NCI-H2227 (cell line): ENCODE results near the gene PLEKHM1.
"Not testable (repeated sequence)": the region's sequence is repeated elsewhere in the genome, so short reads cannot be mapped to it uniquely, and the experiment has no call there.

Experiments
- DNase-seq: peaks from one replicate; lab custom pipeline; 2025; ENCODE audit not compliant: unreplicated experiment; lab: John Stamatoyannopoulos, UW

The PLEKHM1 gene

DNA sequence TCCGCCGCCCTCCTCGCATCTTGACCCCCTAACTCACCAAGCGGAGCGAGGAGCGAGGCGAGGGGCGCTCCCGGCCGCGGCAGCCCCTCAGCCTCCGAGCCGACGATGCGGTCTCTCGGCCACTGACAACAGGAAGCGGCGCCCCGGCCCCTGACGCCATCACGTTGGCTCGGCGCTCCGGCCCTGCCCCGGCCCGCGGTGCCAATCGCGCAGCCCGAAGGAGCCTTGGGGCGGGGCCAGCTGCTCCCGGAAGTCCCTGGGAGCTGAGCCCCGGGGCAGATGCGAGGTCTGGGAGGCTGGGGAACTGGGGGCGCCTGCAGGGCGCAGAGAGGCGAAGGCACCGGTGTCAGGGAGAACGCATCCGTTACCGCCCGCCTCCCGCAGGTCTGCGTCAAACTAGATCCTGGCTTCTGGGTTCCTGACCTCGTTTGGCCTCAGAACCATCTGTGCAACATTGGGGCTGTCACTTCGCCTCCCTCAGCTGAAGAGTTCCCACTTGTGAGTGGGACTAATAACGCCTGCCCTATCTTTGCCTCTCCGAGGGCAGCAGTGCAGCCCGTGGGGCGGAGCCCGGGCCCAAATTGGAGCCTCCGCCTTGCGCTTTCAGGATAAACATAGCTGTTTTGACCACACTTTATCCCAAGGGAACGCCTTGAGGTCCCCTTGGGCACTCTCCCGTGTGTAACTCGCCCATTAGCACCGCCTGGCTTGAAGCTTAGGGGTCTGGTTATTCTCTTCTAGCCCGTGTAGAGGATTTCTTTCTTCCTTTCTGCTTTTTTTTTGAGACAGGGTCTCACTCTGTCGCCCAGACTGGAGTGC lies at the start of gene PLEKHM1:
Gene PLEKHM1, minus strand, starts transcription at position 107 of the 819 bp plus-strand sequence. CDS start 8,237 bp downstream, outside the sequence.
- DNase-seq: peak; percentile 84

DNA sequence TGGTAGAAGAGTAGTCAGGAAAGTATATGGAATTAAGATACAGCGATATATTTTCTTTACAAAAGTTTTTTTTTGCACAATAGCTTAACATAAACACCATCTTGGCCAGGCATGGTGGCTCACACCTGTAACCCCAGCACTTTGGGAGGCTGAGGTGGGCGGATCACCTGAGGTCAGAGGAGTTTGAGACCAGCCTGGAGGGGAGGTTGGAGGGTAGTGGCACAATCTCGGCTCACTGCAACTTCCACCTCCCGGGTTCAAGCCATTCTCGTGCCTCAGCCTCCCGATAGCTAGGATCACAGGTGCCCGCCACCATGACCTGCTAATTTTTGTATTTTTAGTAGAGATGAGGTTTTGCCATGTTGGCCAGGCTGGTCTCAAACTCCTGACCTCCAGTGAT lies 47.6 kb upstream of the PLEKHM1 start:
- DNase-seq: not testable (repeated sequence)

DNA sequence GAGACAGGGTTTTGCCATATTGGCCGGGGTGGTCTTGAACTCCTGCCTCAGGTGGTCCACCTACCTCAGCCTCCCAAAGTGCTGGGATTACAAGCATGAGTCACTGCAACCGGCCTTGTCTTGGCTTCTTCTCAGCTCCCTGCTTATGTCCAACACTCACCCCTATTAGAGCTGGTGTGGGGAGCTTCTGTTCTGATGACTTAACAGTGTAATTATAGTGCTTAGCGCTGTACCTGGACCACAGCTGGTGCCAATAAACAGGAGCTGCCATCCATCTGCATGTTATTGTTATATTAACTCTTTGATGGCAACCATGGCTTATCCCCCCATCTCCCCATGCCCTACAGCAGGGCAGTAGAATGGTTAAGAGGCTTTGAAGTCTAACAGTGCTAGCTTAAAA lies 15.6 kb upstream of the PLEKHM1 start:
- DNase-seq: peak; percentile 39

DNA sequence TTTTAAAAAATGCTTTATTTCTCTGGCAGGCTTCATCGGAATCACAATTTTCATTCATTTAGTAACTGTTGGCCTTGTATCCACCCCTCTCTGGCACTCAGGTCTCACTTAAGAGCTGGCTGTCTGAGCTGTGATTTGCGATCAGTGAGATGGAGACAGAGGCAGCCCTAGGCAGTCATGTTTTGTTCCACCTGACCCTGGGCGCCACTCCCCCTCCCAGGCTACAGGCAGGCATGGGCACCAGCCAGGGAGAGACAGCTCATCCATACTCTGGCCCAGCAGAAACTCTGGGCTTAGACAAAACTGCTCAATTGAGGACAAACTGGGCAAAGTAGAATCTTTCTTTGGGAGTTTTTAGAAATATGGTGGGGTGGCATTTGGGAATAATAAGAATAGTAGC lies 14.7 kb upstream of the PLEKHM1 start:
- DNase-seq: not testable (repeated sequence)

DNA sequence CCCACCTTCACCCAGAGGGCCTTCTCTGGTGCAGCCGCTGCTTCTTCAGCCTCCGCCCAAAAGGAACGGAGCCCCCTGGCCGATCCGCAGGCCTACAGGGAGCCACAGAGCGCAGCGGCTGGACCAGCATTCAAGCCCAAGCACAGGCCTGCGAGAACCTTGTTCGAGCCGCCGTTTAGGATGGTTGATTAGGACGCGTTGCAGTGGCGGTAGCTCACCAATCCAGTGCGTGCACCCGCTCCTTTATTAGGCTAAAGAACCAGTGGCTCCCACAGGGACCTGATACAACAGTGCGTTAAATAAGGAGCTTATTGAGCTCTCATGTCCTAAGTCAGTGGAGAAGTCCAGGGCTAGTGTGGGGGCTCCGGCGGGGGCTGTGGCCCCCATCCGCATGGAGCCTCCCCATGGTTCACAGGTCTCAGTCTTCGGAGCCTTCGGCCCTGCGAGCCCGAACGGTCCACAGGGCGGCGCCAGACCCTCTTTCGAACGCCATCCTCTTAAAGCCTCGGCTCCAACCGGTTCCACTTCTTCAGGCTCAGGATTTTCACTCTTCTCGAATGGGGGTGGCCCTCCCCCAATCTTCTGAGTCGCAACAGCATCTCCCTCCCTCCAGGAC lies 10.7 kb upstream of the PLEKHM1 start:
- DNase-seq: not testable (repeated sequence)

DNA sequence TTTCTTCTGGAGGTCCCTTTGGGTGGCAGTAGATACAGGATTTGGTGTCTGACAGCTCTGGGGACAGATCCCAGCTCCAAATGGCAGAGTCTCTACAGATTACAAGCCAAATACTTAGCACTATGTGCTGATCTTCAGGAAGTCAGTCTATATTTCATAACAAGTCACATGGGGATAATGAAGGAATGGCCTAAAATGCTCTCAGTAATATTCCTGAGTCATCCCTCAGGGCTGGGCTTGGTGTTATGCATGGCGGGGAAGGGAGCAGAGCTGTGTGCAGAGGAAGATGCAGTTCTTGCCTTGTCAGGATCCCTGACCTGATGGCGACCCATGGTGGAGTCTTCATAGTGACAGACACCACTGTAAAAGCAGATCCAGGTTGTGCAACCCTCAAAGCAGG lies 10.0 kb upstream of the PLEKHM1 start:
- not testable (repeated sequence) for DNase-seq

DNA sequence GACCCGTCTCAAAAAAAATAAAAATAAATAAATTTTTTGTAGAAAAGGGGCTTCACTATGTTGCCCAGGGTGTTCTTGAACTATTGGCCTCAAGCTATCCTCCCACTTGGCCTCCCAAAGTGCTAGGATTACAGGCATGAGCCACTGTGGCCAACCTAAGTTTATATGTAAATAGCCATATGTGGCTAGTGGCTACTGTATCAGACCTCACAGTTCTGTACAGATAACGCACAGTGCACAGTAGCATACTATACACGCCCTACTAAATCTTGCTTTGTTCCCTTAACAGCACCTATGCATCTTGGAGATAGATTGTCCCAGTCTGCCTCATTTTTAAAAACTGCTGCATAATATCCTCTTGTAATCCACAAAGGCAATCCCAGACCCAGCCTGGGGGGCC lies 8.7 kb upstream of the PLEKHM1 start:
- DNase-seq: not testable (repeated sequence)

DNA sequence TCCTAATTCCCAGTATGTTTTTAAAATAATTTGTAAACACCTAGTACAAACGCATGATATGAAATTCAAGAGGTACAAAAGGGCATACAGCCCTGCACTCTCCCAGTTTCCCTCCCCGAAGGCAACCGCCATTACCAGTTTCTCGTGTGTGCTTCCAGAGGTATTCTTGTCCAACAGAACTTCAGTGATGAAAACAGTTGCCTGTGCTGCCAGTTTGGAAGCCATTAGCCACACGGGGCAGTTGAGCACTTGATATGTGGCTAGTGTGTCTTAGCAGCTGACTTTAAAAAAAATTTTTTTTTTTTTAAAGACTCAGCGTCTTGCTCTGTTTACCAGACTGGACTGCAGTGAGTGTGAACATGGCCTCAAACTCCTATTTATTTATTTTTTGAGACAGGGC lies 7.9 kb upstream of the PLEKHM1 start:
- DNase-seq: not testable (repeated sequence)

DNA sequence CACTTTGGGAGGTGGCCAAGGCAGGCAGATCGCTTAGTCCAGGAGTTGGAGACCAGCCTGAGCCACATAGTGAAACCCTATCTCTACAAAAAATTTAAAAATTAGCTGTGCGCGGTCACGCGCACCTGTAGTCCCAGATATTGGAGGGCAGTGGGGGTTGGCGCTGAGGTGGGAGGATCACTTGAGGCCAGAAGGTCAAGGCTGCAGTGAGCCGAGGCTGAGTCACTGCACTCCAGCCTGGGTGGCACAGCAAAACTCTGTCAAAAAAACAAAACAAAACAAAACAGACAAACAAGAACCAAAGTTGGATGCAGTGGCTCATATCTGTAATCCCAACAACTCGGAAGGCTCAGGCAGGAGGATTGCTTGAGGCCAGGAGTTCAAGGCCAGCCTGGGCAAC lies 6.9 kb upstream of the PLEKHM1 start:
- not testable (repeated sequence) for DNase-seq

DNA sequence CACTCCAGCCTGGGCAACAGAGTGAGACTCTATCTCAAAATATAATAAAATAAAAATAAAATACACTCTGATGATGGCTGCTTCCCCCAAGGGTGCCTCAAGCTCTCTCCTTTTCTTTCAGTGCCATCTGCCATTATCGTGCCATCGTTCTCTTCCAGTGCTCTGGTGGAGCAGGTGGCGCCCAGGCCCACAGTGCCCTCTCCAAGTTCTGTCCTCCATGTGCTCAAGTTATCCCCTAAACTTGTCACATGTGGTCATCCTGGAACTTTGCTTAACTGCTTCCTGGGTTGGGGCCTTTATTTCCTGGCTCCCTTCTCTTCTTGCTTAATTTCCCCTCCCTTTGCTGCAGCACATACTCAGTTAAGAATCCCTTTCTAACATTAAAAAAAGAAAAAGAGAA lies 6.0 kb upstream of the PLEKHM1 start:
- not testable (repeated sequence) for DNase-seq

DNA sequence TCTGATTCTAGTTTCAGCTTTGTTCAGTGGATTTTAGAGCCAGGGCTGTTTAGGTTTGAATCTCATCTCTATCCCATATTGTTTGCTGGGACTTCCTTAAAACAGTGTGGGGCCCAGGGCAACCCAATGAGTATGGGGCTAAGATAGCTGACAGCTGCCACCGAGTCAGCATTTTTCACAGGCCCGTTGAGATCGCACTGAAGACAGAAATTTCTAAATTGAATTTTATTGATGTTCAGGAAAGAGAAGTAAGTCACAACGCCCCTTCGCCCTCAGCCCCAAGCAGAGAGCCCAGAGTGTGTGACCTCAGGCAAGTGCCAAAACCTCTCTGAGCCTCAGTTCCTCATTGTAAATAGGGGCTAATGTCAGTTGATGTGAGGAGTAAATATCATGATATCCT lies 4.0 kb upstream of the PLEKHM1 start:
- DNase-seq: not testable (repeated sequence)

DNA sequence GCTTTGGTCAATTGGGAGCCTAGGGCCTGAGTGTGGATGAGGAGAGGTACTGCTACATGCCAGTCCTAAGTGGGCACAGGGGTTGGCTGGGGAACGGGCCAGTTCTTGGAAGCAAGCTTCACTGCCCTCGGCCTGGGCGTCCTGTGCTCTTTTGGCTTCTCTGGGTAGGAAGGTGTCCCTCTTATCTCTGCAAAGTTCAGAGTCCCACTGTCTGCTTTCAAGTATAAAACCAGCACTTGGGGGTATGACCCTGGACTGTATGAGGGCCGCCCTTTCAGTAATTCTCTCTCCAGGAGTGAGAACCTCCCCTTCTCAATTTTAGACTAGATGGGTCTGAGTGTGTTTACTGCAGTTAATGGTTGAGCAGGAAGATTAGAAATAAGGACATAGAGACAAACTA lies 1.6 kb upstream of the PLEKHM1 start:
- not testable (repeated sequence) for DNase-seq

DNA sequence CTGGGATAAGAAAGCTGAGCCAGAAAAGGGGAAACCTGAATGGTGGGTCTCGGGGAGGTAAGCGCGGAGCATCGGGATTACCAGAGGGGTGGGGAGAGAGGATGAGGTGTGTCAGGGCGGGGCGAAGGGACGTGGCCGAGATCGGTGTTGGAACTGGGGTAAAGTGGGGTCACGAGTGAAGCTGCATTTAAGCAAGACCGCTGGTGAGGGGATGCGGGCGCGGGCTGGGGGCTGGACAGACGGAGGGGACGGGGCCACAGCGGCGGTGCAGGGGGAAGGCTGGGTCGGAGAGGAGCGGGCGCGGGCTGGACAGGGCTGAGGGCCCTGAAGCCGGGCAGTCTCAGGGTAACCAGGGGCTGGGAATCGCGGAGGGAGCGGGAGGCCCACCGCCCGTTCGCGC lies 323 bp downstream of the PLEKHM1 start:
- DNase-seq: not testable (repeated sequence)

DNA sequence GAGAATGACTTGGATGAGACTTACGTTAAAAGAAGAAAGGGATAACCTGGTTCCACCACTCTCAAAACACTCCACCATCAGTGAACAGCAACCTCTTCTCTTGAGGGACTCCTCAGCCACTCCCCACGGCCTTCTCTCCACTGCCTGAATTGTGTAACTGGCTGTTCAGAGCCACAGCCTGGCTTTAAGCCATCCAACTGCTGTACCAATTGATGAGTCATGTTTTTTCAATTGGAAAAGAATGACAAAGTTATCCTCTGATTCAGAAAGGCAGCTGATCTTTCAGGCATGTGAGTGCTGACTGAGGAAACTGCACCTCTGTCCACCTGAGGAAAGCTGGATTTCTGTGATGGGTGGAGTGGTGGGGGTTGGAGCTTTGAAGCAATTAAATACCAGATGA lies 2.8 kb downstream of the PLEKHM1 start:
- not testable (repeated sequence) for DNase-seq

DNA sequence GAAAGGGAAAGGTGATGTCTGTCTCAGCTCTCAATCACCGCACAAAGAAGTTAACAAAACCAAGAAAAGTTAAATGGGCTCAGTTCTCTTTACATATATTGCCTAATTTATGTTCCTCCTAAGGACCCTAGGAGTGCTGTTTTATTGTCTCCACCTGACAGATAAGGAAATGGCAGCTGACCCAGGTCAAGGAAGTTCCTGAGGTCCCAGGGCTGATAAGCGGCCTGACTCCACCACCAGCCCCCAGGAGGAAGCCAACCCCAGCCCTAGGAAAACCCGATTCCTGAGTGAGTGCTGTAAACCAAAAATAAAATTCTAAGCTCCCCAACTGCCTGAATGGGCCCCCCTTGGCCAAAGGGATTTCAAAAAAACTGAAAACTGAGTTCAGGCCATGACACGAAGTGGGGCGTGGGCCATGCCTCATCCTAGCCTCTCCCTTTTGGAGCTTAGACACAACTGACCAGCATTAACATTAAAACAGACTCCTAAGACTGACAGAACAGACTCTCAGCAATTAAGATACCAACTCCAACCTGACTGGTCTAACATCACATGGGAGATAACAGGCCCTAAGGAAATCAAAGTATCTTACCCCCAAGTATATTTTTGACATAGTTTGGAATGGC lies 6.8 kb downstream of the PLEKHM1 start:
- not testable (repeated sequence) for DNase-seq

DNA sequence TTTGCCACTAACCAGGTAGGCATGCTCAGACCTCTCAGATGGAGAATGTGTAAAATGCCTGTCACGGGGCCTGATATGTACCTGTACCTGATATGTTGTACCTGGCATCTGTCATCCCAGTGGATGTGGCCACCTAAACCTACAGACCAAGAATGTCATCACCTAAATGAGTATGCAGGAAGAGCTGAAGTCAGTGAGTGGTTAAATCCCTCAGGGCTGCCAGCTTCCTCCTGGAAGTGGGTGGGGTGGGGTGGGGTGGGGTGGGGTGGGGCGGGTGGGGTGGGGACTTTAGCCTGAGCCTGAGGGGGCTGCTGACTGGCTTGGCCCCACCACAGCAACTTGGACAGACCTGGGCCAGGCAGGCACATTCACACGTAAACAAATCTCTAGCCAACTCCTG lies 7.3 kb downstream of the PLEKHM1 start:
- DNase-seq: not testable (repeated sequence)

DNA sequence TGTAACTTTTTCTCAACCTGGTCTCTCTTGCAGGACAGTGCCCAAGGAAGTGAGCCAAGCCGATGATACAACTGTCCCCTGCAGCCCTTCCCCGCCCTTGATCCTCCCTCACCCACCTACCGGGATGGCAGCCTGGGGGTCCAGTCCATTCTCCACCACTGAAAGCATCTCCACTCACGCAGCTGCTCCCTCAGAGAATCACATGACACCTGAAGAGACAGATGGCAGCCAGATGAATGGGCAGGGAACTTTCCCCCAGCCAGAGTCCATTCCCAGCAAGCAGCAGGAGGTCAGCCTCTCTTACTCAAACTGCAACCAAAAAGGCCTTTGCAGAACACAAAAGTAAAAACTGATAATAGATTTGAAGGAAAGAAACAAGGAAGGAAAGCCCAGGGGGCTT lies 8.2 kb downstream of the PLEKHM1 start:
- DNase-seq: not testable (repeated sequence)

DNA sequence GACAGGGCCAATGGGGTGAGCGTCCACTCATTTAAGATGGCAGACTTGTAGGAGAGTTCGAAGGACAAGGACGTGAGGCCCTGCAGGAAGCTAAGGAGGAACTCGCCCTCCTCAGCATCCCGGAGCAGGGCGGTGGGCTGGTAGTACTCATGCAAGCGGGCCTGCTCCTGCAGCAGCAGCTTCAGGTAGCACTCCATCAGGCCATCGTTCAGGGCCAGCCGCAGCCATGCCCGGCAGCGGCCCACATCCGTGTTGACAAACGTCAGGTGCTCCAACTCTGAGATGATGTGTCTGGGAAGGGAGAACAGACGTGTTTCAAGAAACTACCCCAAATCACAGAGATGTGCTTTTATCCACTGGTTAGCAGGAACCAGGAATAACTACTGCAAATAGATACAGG lies 15.1 kb downstream of the PLEKHM1 start:
- not testable (repeated sequence) for DNase-seq

DNA sequence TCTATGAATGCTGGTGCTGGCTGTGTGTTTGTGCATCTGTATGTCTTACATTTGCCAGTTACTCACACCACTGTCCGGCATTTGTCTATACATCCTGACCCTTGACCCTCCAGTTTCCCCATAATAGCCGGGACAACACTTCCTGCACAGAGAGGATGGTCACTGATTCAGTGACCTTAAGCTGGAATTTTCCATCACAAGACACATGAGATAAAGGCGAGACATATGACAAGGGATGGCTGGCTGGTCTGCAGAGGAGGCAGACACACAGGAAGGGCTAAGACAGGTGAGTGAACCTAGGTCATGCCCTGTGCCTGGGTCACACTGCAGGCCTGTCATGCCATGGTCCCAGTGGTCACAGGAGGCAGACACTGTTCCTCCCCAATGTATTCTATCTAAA lies 18.3 kb downstream of the PLEKHM1 start:
- not testable (repeated sequence) for DNase-seq

DNA sequence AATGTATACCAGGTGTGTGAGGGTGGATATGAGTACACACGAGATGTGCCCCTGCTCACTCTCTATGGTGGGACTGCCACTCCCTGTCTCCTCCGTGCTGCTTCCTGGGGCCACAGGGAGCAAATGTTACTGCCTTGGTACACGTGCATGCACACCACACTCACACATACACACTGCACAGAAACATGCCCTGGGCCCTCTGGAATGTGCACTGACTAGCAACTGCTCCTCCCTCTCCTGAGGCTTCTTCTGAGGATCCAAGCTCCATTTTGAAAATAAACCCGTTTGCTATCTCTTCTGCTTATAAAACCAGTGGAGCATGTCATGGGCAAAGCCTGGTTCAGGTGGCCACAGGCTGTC lies 21.3 kb downstream of the PLEKHM1 start:
- not testable (repeated sequence) for DNase-seq

DNA sequence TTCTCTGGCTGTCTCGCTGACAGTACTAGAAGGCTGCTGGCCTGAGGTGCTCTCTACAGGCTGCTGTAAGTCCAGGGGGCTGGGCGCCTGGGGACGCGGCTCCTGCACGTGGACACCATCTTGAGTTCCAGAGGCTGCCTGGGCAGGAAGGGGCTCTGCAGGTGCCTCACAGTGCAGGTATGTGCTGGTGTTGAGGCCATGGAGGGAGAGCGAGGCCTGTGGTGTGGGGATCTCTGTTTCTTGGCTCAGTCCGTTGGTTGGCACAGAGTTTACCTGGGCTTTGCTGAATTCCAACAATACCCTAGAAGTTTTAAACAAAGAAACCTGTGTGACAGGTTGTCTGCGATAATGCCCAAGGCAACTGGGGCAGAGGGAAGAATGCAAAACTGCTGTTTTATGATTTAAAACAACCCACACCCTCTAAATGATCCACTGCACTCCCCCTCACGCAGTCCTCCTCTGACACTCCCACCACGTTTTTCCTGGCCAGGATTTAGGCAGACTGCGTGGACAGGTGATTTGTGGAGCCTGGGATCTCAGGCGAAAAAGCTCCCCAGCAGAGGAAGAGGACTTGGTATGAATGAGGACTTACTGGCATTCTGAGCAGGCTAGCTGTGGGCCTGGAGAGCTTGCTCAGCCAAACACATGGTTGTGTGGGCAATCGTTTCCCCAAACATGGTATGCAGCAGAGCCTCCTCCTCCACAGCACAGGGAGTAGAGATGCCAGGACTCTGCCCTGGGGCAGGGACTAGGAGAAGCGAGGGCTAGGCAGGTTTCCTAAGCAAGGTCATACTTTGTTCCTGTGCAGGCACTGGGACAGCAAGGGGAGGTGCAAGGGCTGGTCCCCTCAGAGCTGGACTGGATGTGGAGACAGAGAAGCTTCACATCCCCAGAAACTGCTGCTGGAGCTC lies 22.0 kb downstream of the PLEKHM1 start:
- DNase-seq: not testable (repeated sequence)
